ENCODE measurements around the gene ZFYVE1.

- TF ChIP-seq CTCF (IDR thresholded peaks at IDR 0.05) (no peak), POLR2A (IDR thresholded peaks at IDR 0.05) (no peak)
These were observed 23.2 kb downstream of the ZFYVE1 start for GRCh38 chr14:73003681-73004080.
